WTC11 (cell line): ENCODE measurements around the gene PRRC2C. TPM values are rescaled to one million over a fixed set of nuclear protein-coding genes. Genes with fewer than 3 reads are reported as not detected.

Source experiments
- ATAC-seq: fragments of 200-7000 bp; cut with Tn5 transposase; 2 replicates; pipeline ENCODE4 v1.10.0; 2021; ENCODE audit warnings: mild to moderate bottlenecking, moderate library complexity
- CTCF ChIA-PET: fragments of 300-600 bp; sonication (Branson Sonifier 250); formaldehyde crosslinking; loops from one replicate; lab custom pipeline; 2021; ENCODE audit warnings: antibody characterized with exemption; lab: Charles Lee
- POLR2A ChIA-PET: fragments of 350-600 bp; sonication (Branson Sonifier 250); formaldehyde crosslinking; loops from one replicate; lab custom pipeline; 2021; ENCODE audit warnings: antibody characterized with exemption; lab: Charles Lee
- DNase-seq: peaks from one replicate; pipeline ENCODE4 v3.0.0; 2021; ENCODE audit warnings: low spot score
- H3K27ac Mint-ChIP-seq: 2 replicates; pipeline ENCODE4 v1.8.0; 2021; ENCODE audit warnings: mixed read lengths
- H3K27me3 Mint-ChIP-seq: 2 replicates; pipeline ENCODE4 v1.8.0; 2021; ENCODE audit warnings: low read depth, mild to moderate bottlenecking, moderate library complexity, mixed read lengths
- H3K36me3 Mint-ChIP-seq: 2 replicates; pipeline ENCODE4 v1.8.0; 2021; ENCODE audit warnings: mixed read lengths
- H3K4me1 Mint-ChIP-seq: 2 replicates; pipeline ENCODE4 v1.8.0; 2022; ENCODE audit warnings: mixed read lengths
- H3K4me3 Mint-ChIP-seq: 2 replicates; pipeline ENCODE4 v1.8.0; 2021; ENCODE audit warnings: mild to moderate bottlenecking, moderate library complexity, mixed read lengths
- H3K9me3 Mint-ChIP-seq: 2 replicates; pipeline ENCODE4 v1.8.0; 2021; ENCODE audit warnings: mixed read lengths
- ARID4B ChIP-seq: sonication (generic); formaldehyde crosslinking; IDR thresholded peaks from 2 replicates; pipeline ENCODE4 v1.8.0; 2023; ENCODE audit warnings: missing genetic modification reagents, mild to moderate bottlenecking, borderline replicate concordance
- ATF2 ChIP-seq: sonication (generic); formaldehyde crosslinking; IDR thresholded peaks from 2 replicates; pipeline ENCODE4 v1.8.1; 2022; ENCODE audit warnings: low read depth, missing genetic modification reagents, borderline replicate concordance
- CREM ChIP-seq: sonication (generic); formaldehyde crosslinking; IDR thresholded peaks from 2 replicates; pipeline ENCODE4 v1.8.1; 2022; ENCODE audit warnings: mild to moderate bottlenecking, missing genetic modification reagents, moderate library complexity
- CTCF ChIP-seq: fragments of 200-600 bp; IDR thresholded peaks from 2 replicates; pipeline ENCODE4 v1.8.0; 2022; ENCODE audit warnings: antibody characterized with exemption
- EMX1 ChIP-seq: fragments of 250-450 bp; sonication (Bioruptor Pico); IDR thresholded peaks from 2 replicates; pipeline ENCODE4 v1.8.0; 2021; ENCODE audit warnings: mild to moderate bottlenecking
- ESRRA ChIP-seq: sonication (generic); formaldehyde crosslinking; IDR thresholded peaks from 2 replicates; pipeline ENCODE4 v1.8.1; 2022; ENCODE audit warnings: mild to moderate bottlenecking, missing genetic modification reagents, borderline replicate concordance
- FOXJ3 ChIP-seq: sonication (generic); formaldehyde crosslinking; IDR thresholded peaks from 2 replicates; pipeline ENCODE4 v1.9.0; 2021; ENCODE audit warnings: missing genetic modification reagents, mild to moderate bottlenecking, borderline replicate concordance
- GTF2I ChIP-seq: fragments of 250-450 bp; sonication (Bioruptor Pico); conservative IDR thresholded peaks from 2 replicates; pipeline ENCODE4 v1.4.0; 2021; ENCODE audit warnings: mild to moderate bottlenecking
- JUN ChIP-seq: sonication (generic); formaldehyde crosslinking; IDR thresholded peaks from 2 replicates; pipeline ENCODE4 v1.8.0; 2023; ENCODE audit warnings: mild to moderate bottlenecking, missing genetic modification reagents
- MAX ChIP-seq: sonication (generic); formaldehyde crosslinking; IDR thresholded peaks from 2 replicates; pipeline ENCODE4 v1.8.0; 2022; ENCODE audit warnings: mild to moderate bottlenecking, missing genetic modification reagents
- RELA ChIP-seq: sonication (generic); formaldehyde crosslinking; IDR thresholded peaks from 2 replicates; pipeline ENCODE4 v1.8.1; 2022; ENCODE audit warnings: missing genetic modification reagents, mild to moderate bottlenecking, borderline replicate concordance
- SOX15 ChIP-seq: fragments of 250-450 bp; sonication (Bioruptor Pico); IDR thresholded peaks from 2 replicates; pipeline ENCODE4 v1.9.0; 2021; ENCODE audit warnings: mild to moderate bottlenecking
- ZMAT4 ChIP-seq: fragments of 250-450 bp; sonication (Bioruptor Pico); IDR thresholded peaks from 2 replicates; pipeline ENCODE4 v1.9.0; 2021; ENCODE audit warnings: mild to moderate bottlenecking
- ZNF121 ChIP-seq: sonication (generic); formaldehyde crosslinking; IDR thresholded peaks from 2 replicates; pipeline ENCODE4 v1.8.0; 2023; ENCODE audit warnings: missing genetic modification reagents
- ZNF232 ChIP-seq: sonication (generic); formaldehyde crosslinking; IDR thresholded peaks from 2 replicates; pipeline ENCODE4 v1.8.0; 2022; ENCODE audit warnings: mild to moderate bottlenecking, missing genetic modification reagents
- ZNF263 ChIP-seq: sonication (generic); formaldehyde crosslinking; IDR thresholded peaks from 2 replicates; pipeline ENCODE4 v1.8.1; 2022; ENCODE audit warnings: low read depth, mild to moderate bottlenecking, moderate library complexity, missing genetic modification reagents
- ZNF416 ChIP-seq: fragments of 250-450 bp; sonication (Bioruptor Pico); IDR thresholded peaks from 2 replicates; pipeline ENCODE4 v1.9.0; 2021; ENCODE audit warnings: mild to moderate bottlenecking, inconsistent platforms
- ZNF512 ChIP-seq: sonication (generic); formaldehyde crosslinking; IDR thresholded peaks from 2 replicates; pipeline ENCODE4 v1.8.1; 2022; ENCODE audit warnings: missing genetic modification reagents, borderline replicate concordance
- total RNA-seq: library from RNA; stranded (reverse); gene quantifications from 3 replicates; pipeline ENCODE4 v1.2.3, GENCODE V29; 2021

PRRC2C gene
- total RNA-seq, 1 experiment from 2014 or later: 236 TPM

GRCh38 chr1:171627020-171627419 lies 141.7 kb downstream of the PRRC2C start (continued):
- TF ChIP-seq ATF2 (CRISPR knock-in tag): no peak
- no peak for TF ChIP-seq ZNF416 (CRISPR knock-in tag)
- no peak for TF ChIP-seq GTF2I (CRISPR knock-in tag)
- TF ChIP-seq ESRRA: no peak
- TF ChIP-seq, all 79 proteins: peak for 0

- ChIA-PET CTCF (no interaction called here), POLR2A (no interaction called here)
- no peak for TF ChIP-seq EMX1
- no peak for TF ChIP-seq JUN (CRISPR knock-in tag)
- no peak for TF ChIP-seq SOX15 (CRISPR knock-in tag)
- TF ChIP-seq CTCF: no peak
- no peak for TF ChIP-seq ARID4B
- no peak for TF ChIP-seq MAX
- no peak for TF ChIP-seq FOXJ3 (CRISPR knock-in tag)
- no peak for TF ChIP-seq ZNF512 (CRISPR knock-in tag)
- no peak for TF ChIP-seq ZNF263 (CRISPR knock-in tag)
- TF ChIP-seq ZNF121 (CRISPR knock-in tag): no peak
- no peak for TF ChIP-seq ZMAT4 (CRISPR knock-in tag)
- TF ChIP-seq RELA (CRISPR knock-in tag): no peak
- TF ChIP-seq ZNF416 (CRISPR knock-in tag): no peak
- no peak for TF ChIP-seq CREM (CRISPR knock-in tag)
- no peak for TF ChIP-seq ZNF232
- ATAC-seq: no peak
- H3K27me3 Mint-ChIP-seq: peaks cover 3% of the 10 kb centered on the region; the same call in 1 of the 2 replicates
- H3K27ac Mint-ChIP-seq: no peak overlapping the region
- H3K4me1 Mint-ChIP-seq: 0 out of 2 replicates have a peak, but pooled peaks cover 7% of the 10 kb centered on the region
- no peak overlapping the region for H3K4me3 Mint-ChIP-seq
- no peak for DNase-seq
- peaks cover 19% of the 10 kb centered on the region for H3K9me3 Mint-ChIP-seq
- H3K36me3 Mint-ChIP-seq: no peaks in the 10 kb centered on the region
Observed at GRCh38 chr1:171628225-171628624, 142.9 kb downstream of the PRRC2C start.
